T47D (cell line): Measurements from ENCODE around the gene RNU7-1.
"Not testable (repeated sequence)": the region's sequence is repeated elsewhere in the genome, so short reads cannot be mapped to it uniquely, and the experiment has no call there.

Experiments used
- DNase-seq, 2 experiments: peaks; one replicate each; pipeline versions ENCODE4 v3.0.0 to v3.0.0-alpha.2; 2011 to 2012; ENCODE audit warnings: low read depth in 1 of 2, low spot score in 1 of 2
- JUND ChIP-seq: IDR thresholded peaks from 2 replicates; pipeline ENCODE4 v1.6.1; 2012; ENCODE audit warnings: low read depth
- in situ Hi-C: cut with HindIII; loops from 2 replicates; pipeline ENCODE4 v1.10.0; 2016; ENCODE audit warnings: low sequenced_read_pairs, low pct_unique_long_range_greater_than_20kb

The RNU7-1 gene

DNA sequence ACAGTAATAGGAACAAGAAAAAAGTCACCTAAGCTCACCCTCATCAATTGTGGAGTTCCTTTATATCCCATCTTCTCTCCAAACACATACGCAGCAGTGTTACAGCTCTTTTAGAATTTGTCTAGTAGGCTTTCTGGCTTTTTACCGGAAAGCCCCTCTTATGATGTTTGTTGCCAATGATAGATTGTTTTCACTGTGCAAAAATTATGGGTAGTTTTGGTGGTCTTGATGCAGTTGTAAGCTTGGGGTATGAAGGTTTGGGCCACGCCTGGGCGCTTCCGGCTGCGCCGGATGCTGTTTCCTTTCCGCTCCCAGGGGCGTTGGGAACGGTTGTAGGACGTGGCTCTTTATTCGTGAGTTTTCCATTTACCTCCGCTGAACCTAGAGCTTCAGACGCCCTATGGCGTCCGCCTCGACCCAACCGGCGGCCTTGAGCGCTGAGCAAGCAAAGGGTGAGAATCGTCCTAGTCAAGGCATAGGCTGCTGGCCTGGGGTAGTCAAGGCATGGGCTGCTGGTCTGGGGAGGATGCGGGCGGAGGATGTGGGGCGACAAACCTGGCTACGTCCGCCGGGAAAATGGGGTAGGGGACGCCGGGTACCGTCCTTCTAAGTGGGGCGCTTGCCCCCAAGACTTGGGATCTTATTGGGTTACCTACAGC lies at the start of gene RNU7-1, which contains the start of gene C12orf57:
TSS of gene RNU7-1 (plus strand) at position 95 of the 659 bp plus-strand sequence.
TSS of gene C12orf57 (plus strand) at position 301 of the 659 bp plus-strand sequence. CDS start at position 401, 100 bp downstream.
- DNase-seq: peak in 1 of 2 experiments; percentile 84
- in situ Hi-C loops: no loop called here

DNA sequence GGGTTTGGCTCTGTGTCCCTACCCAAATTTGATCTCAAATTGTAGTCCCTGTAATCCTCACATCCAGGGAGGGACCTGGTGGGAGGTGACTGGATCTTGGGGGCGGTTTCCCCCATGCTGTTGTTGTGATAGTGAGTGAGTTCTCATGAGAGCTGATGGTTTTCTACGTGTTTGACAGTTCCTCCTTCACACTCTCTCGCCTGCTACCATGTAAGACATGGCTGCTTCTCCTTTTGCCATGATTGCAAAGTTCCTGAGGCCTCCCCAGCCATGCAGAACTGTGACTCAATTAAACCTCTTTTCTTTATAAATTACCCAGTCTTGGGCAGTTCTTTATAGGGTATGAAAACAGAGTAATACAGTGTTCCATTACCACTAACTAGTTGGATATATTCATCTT lies 49.3 kb upstream of the RNU7-1 start:
- no peak for DNase-seq
- TF ChIP-seq JUND: no peak
- in situ Hi-C loops: no loop called here

More for the DNA sequence above, at the start of gene RNU7-1, which contains the start of gene C12orf57:
- TF ChIP-seq JUND: peak; percentile 45; the same call in 1 of the 2 replicates

DNA sequence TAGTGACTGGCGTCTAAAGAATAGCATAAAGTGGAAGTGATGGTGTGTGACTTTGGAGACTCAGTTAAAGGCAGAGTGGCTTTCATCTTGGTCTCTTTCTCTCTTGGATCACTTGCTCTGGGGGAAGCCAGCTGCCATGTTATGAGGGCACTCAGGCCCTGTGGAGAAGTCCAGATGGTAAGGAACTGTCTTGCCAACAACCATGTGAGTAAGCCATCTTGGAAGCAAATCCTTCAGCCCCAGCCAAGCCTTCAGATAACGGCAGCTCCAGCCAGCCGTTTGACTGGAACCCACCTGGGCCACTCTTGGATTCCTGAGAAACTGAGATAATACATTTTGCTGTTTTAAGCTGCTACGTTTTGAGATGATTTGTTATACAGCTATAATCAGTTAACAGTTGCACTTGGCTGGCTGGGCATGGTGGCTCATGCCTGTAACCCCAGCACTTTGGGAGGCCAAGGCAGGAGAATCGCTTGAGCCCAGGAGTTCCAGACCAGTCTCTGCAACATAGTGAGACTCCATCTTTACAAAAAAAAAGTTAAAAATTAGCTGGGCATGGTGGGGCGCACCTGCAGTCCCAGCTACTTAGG lies 46.7 kb upstream of the RNU7-1 start:
- DNase-seq: no peak
- in situ Hi-C loops: no loop called here
- no peak for TF ChIP-seq JUND

GRCh38 chr12:6899427-6899826 lies 44.2 kb upstream of the RNU7-1 start:
- in situ Hi-C loops: no loop called here
- TF ChIP-seq JUND: no peak

GRCh38 chr12:6899837-6900519 lies 43.6 kb upstream of the RNU7-1 start:
- in situ Hi-C loops: no loop called here
- no peak for TF ChIP-seq JUND
- DNase-seq: peak in 1 of 2 experiments; percentile 39

More at GRCh38 chr12:6899427-6899826, 44.2 kb upstream of the RNU7-1 start:
- no peak for DNase-seq

- no peak for TF ChIP-seq JUND
- DNase-seq: no peak
- in situ Hi-C loops: no loop called here
Measured at GRCh38 chr12:6902448-6902847, 41.2 kb upstream of the RNU7-1 start.

- in situ Hi-C loops: no loop called here
- TF ChIP-seq JUND: no peak
- DNase-seq: no peak
Measured at GRCh38 chr12:6903722-6904121, 39.9 kb upstream of the RNU7-1 start.

- peak; percentile 54 to 92 for DNase-seq
- no peak for TF ChIP-seq JUND
- in situ Hi-C loops: no loop called here
Measured at GRCh38 chr12:6904280-6905276, 39.0 kb upstream of the RNU7-1 start, which contains the start of gene LRRC23. Gene LRRC23 (plus strand): TSS chr12:6904822. CDS start chr12:6905634, 812 bp downstream.

DNA sequence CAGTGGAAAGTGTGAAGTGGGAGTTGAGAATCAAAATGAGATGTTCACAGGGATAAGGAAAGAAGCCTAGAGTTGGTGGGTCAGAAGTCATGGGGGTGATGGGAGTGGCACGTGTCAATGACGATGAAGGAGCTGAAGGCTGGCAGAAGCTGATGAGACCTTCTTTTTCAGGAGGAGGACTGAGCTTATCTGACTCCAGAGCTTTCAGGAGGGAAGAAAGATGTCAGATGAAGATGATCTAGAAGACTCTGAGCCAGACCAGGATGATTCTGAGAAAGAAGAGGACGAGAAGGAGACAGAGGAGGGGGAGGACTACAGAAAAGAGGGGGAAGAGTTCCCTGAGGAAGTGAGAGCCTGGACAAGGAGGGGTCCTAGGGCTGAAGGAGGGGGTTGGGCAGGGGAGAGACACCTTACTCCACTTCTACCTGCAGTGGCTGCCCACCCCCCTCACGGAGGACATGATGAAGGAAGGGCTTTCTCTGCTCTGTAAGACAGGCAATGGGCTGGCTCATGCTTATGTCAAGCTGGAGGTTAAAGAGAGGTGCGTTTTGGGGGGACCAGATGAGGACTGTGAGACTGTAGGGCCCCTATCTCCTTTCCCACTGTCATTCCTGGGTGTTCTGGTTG lies 38.1 kb upstream of the RNU7-1 start:
- no peak for DNase-seq
- in situ Hi-C loops: no loop called here
- TF ChIP-seq JUND: no peak

GRCh38 chr12:6908141-6908540 lies 35.5 kb upstream of the RNU7-1 start:
- in situ Hi-C loops, DNase-seq: not testable (repeated sequence)

GRCh38 chr12:6909421-6910145 lies 34.0 kb upstream of the RNU7-1 start:
- in situ Hi-C loops: no loop called here
- DNase-seq: no peak
- no peak for TF ChIP-seq JUND
